ENCODE results near the gene IRX4.

DNA sequence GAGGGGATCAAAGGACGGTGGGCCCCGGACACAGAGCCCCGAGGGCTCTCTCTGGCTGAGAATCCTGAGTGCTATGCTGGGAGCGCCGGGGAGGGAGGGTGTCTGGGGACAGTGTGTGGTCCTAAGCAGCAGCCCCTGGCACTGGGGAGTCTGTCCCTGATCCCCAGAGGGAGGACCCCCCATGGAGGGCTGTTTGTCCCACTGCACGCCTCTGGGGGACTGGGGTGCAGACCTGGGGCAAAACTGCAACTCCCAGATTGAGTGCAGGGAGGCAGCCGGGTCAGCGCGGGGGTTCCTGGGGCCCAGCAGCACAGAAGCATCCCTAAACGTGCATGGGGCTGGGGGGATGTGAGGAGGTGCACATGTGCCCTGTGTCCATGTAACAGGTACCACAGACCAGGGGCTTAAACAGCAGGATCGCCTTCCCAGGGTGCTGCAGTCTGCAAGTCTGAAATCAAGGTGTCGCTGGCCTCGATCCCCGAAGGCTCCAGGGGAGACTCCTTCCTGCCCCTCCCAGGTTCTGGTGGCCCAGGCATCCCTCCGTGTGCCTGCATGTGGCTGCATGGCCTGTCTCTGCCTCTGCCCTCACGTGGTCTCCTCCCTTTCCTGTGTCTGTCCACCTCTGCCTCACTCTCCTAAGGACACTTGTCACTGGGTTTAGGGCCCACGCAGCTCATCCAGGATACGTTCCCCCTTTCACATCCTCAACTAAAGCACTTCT is 35.9 kb upstream of the IRX4 start:
- TF ChIP-seq, protein P1, sequence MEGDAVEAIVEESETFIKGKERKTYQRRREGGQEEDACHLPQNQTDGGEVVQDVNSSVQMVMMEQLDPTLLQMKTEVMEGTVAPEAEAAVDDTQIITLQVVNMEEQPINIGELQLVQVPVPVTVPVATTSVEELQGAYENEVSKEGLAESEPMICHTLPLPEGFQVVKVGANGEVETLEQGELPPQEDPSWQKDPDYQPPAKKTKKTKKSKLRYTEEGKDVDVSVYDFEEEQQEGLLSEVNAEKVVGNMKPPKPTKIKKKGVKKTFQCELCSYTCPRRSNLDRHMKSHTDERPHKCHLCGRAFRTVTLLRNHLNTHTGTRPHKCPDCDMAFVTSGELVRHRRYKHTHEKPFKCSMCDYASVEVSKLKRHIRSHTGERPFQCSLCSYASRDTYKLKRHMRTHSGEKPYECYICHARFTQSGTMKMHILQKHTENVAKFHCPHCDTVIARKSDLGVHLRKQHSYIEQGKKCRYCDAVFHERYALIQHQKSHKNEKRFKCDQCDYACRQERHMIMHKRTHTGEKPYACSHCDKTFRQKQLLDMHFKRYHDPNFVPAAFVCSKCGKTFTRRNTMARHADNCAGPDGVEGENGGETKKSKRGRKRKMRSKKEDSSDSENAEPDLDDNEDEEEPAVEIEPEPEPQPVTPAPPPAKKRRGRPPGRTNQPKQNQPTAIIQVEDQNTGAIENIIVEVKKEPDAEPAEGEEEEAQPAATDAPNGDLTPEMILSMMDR (IDR thresholded peaks at IDR 0.05) = no peak
- TF ChIP-seq POLR2A (IDR thresholded peaks at IDR 0.05) (no peak), POLR2AphosphoS5 (IDR thresholded peaks at IDR 0.05) (no peak)
